Neural progenitor cell (in vitro differentiated cells): ENCODE data around the gene LDB2.

Experiments used
- CTCF ChIP-seq: fragments of 200-600 bp; sonication (generic); IDR thresholded peaks from 2 replicates; pipeline ENCODE4 v1.5.1; 2017; ENCODE audit warnings: antibody characterized with exemption, mild to moderate bottlenecking
- EZH2 ChIP-seq: fragments of 200-600 bp; sonication (generic); IDR thresholded peaks from 2 replicates; pipeline ENCODE4 v1.6.1; 2017; ENCODE audit warnings: antibody characterized with exemption, mild to moderate bottlenecking, moderate library complexity

- TF ChIP-seq EZH2 (no peak), CTCF (no peak)
Measured at GRCh38 chr4:16483540-16483939, 414.9 kb downstream of the LDB2 start.
